ENCODE measurements around the gene EGLN3.

The EGLN3 gene

DNA sequence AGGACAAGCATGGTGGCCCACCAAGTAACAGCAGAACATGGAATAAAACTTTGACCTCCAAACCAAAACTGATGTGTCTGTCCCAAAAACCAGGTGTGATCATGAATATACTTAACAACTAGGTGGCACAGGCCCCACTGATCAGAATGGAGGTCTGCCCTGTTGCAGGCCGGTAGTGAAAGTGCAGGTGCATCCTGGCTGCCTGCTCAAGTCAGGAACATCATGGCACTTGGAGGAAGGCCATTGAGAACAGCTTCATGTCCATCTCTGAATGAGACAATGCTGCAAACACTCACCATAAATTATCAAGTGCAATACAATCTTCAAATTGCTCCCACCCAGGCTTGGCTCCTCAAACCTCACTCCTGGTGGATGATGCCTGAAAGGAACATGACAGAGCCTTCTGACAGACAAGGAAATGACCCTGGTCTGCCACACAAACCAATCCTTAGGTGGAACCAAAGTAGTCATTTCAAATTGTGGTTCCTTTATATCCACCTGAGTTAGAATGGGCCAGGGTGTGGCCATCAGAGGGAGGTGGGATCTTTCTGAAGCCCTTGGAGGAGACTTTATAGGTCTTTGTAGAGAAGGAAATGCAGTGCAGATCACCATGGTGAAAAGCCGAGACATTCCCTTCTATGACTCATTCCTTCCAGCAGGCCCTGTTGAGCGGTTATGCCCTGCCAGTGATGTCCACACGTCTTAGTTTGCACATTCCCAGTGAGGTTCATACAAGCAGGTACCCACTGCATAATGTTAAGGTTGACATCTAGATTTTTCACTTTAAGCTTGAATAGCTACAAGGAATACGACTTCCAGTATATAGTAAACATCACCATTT lies 36.0 kb downstream of the EGLN3 start:
- DNase-seq (ENCODE audit: low read depth, low spot score): no peak

DNA sequence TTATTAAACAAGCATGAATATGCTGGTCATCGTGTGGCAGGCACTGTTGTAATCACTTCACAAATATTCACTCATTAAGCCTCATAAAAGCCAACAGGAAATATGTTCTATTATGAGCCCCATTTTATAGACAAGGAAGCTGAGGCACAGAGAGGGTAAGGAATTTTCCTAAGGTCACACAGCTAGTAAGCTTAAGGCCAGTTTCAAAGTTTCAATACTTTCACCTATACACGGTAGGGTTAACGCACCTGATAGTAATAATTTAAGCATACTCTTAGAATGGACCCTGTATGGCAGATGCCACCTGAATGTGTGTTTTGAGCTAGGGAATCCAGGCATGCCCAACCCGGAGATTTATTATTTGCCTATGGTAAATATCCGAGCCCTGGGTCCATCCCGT lies 39.8 kb downstream of the EGLN3 start:
- no peak for DNase-seq (ENCODE audit: low read depth, low spot score)

DNA sequence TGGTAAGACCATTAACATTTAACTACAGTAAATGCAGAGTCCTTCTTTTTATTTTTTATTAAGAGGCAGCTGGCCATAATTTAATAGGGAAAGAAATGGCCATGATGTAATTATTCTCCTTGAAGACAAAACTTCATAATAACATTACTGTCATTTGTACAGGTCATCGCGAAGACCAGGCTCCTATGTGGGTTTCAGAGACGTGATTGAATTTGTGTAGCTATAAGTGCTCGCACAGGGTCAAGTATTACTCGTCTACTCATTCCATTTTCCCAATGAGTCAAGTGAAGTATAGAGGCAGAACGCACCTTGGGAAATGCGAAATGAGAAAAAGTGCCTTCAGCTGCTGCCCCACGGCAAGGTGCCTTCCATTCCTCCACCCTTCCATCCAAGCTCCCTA lies 40.4 kb downstream of the EGLN3 start:
- DNase-seq (ENCODE audit: low read depth, low spot score): no peak

DNA sequence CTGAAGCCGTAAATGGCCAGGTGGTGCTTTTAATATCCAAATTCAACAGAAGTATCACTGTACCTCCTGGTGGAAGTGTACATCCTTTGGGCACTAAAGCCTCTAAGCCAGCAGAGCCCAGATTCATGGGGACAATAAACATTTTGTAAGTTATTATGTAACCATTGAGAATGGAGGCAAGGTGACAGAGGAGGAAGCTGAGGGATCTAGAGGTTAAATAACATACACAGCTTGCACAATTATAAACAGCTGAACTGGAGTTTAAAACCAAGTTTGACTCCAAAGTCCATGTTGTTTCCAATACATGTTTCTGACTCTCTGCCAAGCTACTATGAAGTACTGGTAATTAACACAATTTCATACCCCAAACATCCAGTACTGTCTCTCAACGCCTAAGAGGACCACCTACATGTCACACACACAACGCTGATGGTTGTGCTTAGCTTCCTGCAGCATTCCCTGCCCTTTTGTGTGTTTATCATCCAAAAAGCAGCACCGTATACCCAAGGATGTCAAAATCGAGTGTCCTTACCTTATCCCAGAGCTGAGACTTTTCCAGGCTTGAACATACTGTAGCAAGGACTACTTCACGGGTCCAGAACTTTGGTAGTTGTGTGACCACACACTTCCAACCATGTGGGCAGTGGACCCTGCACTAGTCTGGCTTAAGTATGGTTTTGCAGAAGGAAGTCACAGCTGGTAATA lies 41.3 kb downstream of the EGLN3 start:
- DNase-seq (ENCODE audit: low read depth, low spot score): no peak

DNA sequence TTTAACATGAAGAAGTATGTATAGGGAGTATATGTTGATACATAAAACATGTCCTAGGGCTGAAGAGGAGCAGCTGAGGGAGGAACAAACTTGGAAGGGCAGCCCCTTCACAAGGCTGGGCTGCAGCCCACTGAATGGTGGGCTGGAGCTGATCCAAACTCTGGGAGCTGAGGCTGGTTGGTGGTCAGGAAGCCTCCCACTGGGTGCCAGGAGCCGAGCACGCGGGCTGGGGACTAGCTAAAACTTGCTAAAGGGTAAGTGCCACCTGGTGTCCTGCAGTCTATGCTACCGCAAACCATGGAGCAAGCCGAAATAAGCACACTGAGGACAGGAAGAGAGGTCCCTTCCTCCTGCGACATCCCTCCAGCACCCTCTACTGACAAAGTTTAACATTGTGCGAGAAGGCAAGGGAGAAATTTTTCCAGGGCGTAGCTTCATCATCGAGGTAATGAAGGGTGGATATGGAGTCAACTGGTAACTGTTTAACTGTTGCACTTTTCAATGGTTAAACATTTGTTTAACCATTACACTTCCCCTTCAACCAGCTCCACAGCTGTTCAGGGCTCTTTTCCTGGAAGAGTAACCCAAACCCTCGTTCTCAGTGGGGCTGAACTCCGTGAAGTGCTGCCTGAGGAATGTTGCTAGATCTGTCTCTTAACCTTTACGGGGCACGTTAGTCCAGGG lies 42.2 kb downstream of the EGLN3 start:
- peak; percentile 9 for DNase-seq (ENCODE audit: low read depth, low spot score)

DNA sequence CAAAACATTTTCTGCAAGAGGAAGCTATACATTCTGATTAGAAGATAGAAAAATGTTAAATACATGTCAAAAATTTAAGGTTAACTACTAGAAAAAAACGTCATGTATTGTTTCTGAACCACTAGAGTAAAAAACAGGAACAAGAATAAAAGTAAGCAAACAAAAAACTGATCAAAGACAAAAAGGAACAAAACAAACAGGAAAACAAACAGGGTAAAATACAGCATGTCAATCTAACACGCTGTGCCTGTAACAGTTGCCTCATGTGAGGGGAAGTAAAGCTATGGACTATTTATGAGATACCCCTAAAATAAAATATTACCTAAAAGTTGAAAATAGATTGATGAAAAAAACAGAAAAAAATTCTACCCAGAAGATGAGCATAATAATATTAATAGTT lies 43.9 kb downstream of the EGLN3 start:
- no peak for DNase-seq (ENCODE audit: low read depth, low spot score)

DNA sequence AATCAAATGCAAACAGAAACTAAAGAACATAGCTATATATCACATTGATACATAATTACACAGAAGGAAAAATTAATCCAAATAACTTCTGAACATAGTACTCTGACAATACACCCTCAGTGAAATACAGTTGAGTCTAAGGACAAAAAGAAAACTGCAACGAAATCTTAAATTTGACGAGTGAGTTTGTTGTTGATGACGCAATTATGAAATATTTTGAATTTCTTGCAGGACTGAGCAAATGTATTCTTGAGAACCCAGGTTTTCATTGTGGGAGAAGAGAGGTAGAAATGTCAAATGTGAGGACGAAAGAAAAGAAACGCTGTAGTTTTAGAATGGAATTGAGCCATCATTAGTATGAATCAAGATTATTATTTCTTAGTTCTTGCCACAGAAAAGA lies 46.3 kb downstream of the EGLN3 start:
- DNase-seq (ENCODE audit: low read depth, low spot score): no peak

DNA sequence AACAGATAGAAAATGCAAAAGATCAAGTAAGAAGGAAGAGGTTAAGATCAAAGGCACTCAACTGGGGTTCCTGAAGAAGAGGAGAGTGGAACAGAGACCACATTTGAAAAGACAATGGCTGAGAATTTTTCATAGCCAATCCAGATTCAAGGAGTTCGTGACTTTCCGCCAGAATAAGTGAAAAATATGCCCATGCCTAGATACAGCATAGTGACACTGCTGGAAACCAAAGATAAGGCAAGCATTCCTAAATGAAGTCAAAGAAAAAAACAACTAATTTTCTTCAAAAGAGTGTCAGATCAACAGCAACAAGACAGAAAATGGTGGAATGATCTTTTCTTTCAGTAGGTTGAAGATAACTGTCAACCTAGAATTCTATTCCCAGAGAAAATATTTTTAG lies 47.5 kb downstream of the EGLN3 start:
- DNase-seq (ENCODE audit: low read depth, low spot score): no peak

DNA sequence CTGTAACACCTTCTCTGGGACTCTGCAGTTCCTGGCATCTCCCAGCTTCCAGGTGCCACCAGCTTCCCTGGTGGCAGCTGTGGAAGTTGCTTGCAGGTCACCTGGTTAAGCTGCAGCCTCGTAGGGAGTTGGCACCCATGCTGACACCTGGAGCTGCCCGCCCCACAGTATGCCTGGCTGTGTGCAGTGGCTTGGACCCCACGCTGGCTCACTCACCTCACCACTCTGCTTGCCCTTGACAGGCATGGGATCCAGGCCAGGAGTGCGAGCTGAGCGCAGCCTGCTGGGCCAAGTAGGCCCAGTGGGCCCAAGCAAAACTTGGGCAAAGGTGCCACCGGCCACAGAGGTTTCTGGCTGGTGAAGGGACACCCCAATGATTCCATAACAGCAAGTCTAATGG lies 48.5 kb downstream of the EGLN3 start:
- DNase-seq (ENCODE audit: low read depth, low spot score): no peak

DNA sequence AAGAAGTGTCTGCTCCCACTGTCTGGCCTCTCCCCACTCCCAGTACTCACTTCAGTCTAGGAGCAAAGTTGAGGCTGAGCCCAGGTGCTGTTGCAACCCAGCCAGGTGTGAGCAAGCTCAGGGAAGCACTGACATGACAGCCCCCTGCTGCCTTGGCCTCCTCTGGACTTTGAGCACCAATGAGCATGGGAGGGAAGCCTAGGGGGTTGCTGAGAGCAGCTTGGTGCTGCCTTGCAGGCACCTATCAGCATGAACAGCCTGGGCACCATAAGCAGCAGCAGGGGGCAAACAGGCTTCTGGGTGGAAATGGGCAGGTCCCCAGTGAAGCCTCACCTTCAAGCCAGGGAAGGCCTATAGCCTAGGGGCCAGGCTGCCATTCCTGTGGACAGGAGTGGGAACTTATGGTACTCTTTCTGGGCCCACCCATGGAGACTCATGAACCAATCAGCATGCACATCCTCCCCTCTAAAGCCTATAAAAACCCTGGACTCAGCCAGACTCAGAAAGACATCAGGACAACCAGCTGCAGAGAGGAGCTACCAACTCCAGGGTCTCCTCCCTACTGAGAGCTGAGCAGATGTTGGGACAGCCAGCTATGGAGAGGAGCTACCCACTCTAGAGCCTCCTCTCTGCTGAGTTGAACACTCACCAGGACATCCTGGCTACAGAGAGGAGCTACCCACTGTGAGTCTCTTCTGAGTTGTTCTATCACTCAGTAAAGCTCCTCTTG lies 49.3 kb downstream of the EGLN3 start:
- no peak for DNase-seq (ENCODE audit: low read depth, low spot score)

DNA sequence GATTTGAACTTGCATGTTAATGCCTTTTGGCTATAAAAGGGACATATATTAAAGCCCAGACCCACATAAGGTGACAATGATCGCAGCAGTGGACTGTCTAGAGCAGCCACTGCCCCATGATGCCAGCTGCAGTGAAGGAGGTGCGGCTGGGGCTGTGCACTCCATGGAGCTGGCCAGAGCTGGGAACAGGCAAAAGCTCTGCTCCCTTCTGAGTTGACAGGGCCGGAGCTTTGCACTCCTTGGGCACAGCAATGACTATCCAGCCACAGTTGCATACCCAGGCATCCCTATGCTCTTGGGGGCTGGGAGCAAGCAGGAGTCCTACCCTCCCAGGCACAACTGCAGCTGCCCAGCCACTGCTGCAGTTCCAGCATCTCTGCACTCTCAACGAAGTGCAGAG lies 50.2 kb downstream of the EGLN3 start:
- DNase-seq (ENCODE audit: low read depth, low spot score): no peak

DNA sequence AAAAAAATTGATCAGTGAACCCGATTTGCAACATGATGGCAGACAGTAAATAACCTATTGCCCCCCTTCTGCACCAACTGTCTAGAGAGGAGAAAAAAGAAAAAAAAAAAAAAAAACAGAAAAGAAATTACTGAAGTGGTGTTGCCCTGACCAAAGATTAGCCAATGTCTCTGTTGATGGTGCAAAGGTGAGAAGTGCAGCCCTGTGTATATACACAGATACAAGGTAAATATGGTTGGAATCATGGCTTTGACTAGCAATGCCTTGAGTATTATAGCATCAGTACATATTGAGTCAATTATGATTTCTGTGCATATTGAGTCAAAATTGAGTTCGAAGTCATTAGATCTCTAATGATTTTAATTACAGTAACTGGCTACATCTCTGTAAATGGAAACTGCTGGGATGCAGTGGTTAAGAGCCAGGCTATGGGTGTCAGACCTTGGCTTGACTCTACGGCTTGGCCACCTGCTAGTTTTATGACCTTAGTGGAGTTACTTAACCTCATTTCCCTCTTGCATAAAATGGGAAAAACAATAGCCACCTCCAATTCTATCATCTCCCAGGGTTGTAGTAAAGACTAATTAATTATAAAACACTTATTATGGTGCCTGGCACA lies 51.0 kb downstream of the EGLN3 start:
- no peak for DNase-seq (ENCODE audit: low read depth, low spot score)

DNA sequence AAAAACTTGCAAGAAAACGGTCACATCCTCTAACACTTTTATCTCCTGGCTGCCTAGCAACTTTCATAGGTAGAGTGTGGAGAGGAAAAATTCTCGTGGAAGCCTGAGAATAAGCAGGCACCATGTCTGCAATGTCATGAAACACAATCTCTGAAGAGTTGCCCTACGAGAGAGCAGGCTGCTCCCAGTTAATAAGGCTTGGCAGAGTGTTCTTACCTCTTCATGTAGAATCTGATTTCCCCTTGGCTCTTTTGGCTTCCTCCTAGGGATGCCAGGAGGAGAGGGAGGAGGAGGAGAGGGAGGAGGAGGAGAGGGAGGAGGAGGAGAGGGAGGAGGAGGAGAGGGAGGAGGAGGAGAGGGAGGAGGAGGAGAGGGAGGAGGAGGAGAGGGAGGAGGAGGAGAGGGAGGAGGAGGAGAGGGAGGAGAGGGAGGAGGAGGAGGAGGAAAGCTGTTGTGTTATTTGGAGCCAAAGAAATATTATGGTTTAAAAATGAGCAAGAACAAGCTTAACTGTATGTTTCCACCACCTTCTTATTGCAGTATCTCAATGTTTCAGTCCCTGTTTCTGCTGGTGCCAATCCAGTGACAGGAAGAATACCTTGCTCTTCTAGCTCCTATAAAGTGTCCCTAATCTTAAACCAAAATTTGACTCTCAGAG lies 52.9 kb downstream of the EGLN3 start:
- DNase-seq (ENCODE audit: low read depth, low spot score): no peak

DNA sequence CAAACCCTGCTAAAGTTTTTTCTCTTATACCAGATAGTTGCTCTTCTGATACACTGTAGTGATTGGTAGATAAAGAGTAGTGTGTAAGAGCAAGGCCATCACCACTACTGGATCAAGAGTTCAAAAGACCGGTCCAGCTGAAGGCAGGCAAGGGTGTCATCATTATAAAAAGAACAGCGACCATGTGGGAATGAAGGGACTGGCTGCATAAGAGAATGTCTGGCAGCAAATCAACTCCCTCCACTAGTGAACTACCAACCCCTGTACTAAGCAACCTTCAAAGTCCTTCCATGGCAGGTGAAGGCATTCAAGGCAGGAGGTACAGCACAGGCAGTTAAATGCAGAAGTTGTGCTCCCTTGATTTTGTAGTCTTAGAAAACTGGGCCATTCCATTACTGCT lies 53.5 kb downstream of the EGLN3 start:
- no peak for DNase-seq (ENCODE audit: low read depth, low spot score)

DNA sequence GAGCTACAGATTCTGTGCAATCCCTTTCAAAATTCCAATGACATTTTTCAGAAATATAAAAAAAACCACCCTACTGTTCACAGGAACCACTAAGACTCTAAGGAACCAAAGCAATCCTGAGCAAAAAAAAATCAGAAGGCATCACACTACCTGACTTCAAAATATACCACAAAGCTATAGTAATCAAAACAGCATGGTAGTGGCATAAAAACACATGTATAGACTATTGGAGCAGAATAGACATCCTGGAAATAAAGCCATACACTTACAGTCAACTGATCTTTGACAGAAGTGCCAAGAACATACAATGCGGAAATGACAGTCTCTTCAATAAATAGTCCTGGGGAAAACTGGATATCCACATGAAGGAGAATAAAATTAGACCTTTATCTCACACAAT lies 56.5 kb downstream of the EGLN3 start:
- DNase-seq (ENCODE audit: low read depth, low spot score): no peak

DNA sequence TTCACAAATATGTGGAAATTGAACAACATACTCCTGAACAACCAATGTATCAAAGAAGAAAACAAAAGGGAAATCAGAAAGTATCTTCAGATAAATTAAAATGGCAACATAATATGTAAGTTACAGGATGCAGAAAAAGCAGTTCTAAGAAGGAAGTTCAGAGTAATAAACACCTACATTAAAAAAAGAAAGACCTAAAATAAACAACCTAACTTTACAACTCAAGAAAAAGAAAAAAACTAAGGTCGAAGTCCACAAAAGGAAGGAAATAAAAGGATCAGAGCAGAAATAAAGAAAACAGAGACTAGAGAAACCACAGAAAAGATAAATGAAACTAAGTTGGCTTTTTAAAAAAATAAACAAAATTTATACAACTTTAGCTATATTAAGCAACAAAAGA lies 59.2 kb downstream of the EGLN3 start:
- no peak for DNase-seq (ENCODE audit: low read depth, low spot score)

DNA sequence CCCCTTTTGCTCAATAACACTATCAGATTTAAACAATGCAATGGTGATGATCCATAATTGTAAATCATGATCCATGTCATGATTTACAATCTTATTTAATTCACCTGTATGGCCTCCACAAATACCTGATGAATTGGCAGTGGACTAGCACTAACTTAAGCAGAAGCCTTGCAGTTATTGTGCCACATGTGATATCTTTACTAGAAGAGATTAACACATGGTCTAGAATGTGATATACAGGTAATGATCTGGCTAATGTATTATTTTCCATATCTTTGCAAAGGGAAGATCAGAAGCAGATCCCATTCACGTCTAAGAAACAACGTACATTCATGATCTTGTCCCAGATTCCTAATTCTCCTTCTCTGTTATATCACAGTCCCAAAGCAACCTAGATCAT lies 66.0 kb downstream of the EGLN3 start:
- DNase-seq (ENCODE audit: low read depth, low spot score): no peak

DNA sequence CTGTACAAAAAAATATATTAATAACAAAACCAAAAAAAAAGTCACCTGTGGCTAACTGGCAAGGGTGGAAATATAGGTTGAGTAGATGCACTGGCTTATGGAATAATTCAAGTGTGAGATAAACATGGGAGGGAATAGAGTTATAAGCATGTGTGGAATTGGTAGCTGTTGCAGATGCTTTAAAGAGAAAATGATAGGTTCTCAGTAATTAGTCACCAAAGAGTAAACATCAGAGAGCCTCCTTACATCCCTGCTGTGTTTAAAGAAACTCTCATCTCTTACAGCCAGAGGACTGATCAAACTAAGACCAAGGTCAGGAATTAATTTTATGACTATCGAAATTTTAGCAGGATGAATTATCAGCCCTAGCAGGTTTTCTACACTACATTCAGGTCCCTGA lies 70.5 kb downstream of the EGLN3 start:
- no peak for DNase-seq (ENCODE audit: low read depth, low spot score)

DNA sequence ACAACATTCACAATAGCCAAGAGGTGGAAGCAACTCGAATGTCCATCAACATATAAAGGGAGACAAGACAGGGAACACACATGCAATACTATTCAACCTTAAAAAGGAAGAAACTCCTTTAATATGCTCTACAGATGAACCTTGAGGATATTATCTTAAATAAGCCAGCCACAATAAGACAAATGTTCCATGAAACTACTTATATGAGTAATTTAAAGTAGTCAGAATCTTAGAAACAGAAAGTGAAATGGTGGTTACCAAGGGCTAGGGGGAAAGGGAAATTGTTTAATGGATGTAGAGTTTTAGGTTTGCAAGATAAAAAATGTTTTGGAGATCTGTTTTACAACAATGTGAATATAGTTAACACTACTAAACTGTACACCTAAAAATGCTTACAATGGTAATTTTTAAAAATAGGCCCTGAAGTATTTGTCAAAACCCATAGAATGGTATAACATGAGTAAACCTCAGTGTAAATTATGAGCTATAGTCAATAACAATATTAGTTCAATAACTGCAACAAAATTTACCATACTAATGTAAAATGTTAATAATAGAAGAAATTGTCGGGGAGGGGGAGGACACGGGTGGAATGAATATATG lies 71.1 kb downstream of the EGLN3 start:
- no peak for DNase-seq (ENCODE audit: low read depth, low spot score)

DNA sequence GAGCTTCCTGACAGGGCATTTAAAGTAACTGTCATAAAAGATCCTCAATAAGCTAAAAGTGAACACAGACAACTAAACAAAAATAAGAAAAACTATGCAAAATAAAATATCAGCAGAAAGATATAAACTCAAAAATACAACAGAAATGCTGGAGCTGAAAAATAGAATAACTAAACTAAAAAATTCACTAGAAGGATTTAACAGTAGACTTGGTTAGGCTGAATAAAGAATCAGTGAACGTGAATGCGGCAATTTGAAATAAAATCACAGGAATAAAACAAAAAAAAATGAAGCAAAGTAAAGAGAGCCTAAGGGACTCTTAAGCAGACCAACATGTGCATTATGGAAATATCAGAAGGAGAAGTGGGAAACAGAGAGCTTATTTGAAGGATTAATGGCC lies 74.6 kb downstream of the EGLN3 start:
- no peak for DNase-seq (ENCODE audit: low read depth, low spot score)

All from iPS DF 19.7 (cell line).